H1 (cell line): Measurements from ENCODE around the gene COQ8B. TPM values are rescaled to one million over a fixed set of nuclear protein-coding genes. Genes with fewer than 3 reads are reported as not detected.

Source experiments
- CEBPB ChIP-seq: IDR thresholded peaks from 2 replicates; pipeline ENCODE4 v1.6.1; 2012; ENCODE audit warnings: low read depth, low read length
- CHD7 ChIP-seq: fragments of 300-600 bp; sonication (generic); IDR thresholded peaks from 2 replicates; pipeline ENCODE4 v1.7.1; 2012; ENCODE audit warnings: low read length, moderate library complexity, mild to moderate bottlenecking, inconsistent platforms; ENCODE audit not compliant: insufficient replicate concordance
- EZH2 ChIP-seq: fragments of 200-600 bp; sonication (generic); IDR thresholded peaks from 2 replicates; pipeline ENCODE4 v1.7.1; 2012; ENCODE audit warnings: low read depth, mild to moderate bottlenecking, moderate library complexity, low read length, inconsistent platforms; ENCODE audit not compliant: severe bottlenecking
- FOSL1 ChIP-seq: IDR thresholded peaks from 2 replicates; pipeline ENCODE4 v1.6.1; 2011; ENCODE audit warnings: mild to moderate bottlenecking, low read depth, low read length, moderate library complexity; ENCODE audit not compliant: insufficient read depth
- JUN ChIP-seq: IDR thresholded peaks from 2 replicates; pipeline ENCODE4 v1.6.1; 2011; ENCODE audit warnings: low read depth, mild to moderate bottlenecking, improper control_type of control experiment, low read length
- KDM5A ChIP-seq: fragments of 200-600 bp; IDR thresholded peaks from 2 replicates; pipeline ENCODE4 v1.7.1; 2012; ENCODE audit warnings: mild to moderate bottlenecking, low read length, inconsistent platforms, mixed read lengths
- MAFK ChIP-seq: IDR thresholded peaks from 2 replicates; pipeline ENCODE4 v1.6.1; 2012; ENCODE audit warnings: low read depth, mild to moderate bottlenecking, improper control_type of control experiment, low read length
- NRF1 ChIP-seq: IDR thresholded peaks from 2 replicates; pipeline ENCODE4 v1.6.1; 2011; ENCODE audit warnings: mild to moderate bottlenecking, low read depth, low read length, improper control_type of control experiment
- RBBP5 ChIP-seq: IDR thresholded peaks from 2 replicates; pipeline ENCODE4 v1.7.1; 2012; ENCODE audit warnings: low read depth, mild to moderate bottlenecking, inconsistent platforms, low read length, moderate library complexity, borderline replicate concordance
- RXRA ChIP-seq: IDR thresholded peaks from 2 replicates; pipeline ENCODE4 v1.6.1; 2011; ENCODE audit warnings: low read depth, mild to moderate bottlenecking, low read length, moderate library complexity; ENCODE audit not compliant: insufficient read depth
- TAF1 ChIP-seq: IDR thresholded peaks from 2 replicates; pipeline ENCODE4 v1.6.1; 2011; ENCODE audit warnings: mild to moderate bottlenecking, low read depth, low read length
- TEAD4 ChIP-seq: IDR thresholded peaks from 2 replicates; pipeline ENCODE4 v1.6.1; 2012; ENCODE audit warnings: low read depth, low read length, inconsistent platforms, mixed read lengths
- ZNF274 ChIP-seq: IDR thresholded peaks from 2 replicates; pipeline ENCODE4 v1.7.0; 2012; ENCODE audit warnings: low read length, borderline replicate concordance; ENCODE audit errors: extremely low read depth
- polyA plus RNA-seq, 7 experiments: library from polyadenylated mRNA; depleted of rRNA in 3 of 7; stranded (reverse) in 5 of 7; unstranded in 2 of 7; fragments of >200 nt in 5 of 7; fragments of 200-250 nt in 2 of 7; gene quantifications; 1 replicate in 5 of 7; 2 replicates in 1 of 7; 4 replicates in 1 of 7; pipeline versions ENCODE4 v1.2.1 to v1.2.3, GENCODE V29; 2011 to 2013; ENCODE audit warnings: missing spikeins in 2 of 7, mixed read lengths in 2 of 7
- total RNA-seq: library from RNA; stranded (reverse); fragmentation: NEBNext Ultra II Directional; extraction: Animal tissue kit (Norgen Biotek cat#: 25700); gene quantifications from 2 replicates; pipeline ENCODE4 v1.2.1, GENCODE V29; 2021

The COQ8B gene
- total and polyA plus RNA-seq, 2 of the 8 experiments (the other 6 are each of a cell fraction or from before 2014, with no cell fraction given) = 41.7 to 46.1 TPM

DNA sequence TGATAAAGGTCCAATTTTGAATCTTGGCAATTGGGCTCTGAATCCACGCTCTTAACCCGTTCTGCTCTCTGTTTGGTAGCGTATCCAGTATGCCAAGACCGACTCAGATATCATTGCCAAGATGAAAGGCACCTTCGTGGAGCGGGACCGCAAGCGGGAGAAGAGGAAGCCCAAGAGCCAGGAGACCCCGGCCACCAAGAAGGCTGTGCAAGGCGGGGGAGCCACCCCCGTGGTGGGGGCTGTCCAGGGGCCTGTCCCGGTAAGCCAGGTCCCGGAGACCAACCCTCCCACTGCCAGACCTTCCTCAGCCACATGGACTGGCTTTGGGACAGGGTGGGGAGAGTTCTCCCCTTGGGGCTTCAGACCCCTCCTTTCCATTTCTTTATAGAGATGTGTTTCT, 42.7 kb upstream of the COQ8B start (continued):
- TF ChIP-seq CHD7 (no peak), JUN (no peak), EZH2 (no peak), RXRA (no peak), RBBP5 (no peak), MAFK (no peak), FOSL1 (no peak), CEBPB (no peak), TAF1 (no peak), ZNF274 (no peak), NRF1 (no peak), KDM5A (no peak), TEAD4 (no peak)
